HG03135 (cell line): ENCODE results near the gene MFAP3L.

ENCODE experiments used
- ATAC-seq: cut with Tn5 transposase; IDR thresholded peaks from one replicate; pipeline ENCODE4 v1.9.1; 2021; ENCODE audit warnings: mild to moderate bottlenecking, moderate library complexity; ENCODE audit not compliant: unreplicated experiment

MFAP3L gene

GRCh38 chr4:169993531-169993930, 32.7 kb downstream of the MFAP3L start:
- ATAC-seq, result no peak

DNA sequence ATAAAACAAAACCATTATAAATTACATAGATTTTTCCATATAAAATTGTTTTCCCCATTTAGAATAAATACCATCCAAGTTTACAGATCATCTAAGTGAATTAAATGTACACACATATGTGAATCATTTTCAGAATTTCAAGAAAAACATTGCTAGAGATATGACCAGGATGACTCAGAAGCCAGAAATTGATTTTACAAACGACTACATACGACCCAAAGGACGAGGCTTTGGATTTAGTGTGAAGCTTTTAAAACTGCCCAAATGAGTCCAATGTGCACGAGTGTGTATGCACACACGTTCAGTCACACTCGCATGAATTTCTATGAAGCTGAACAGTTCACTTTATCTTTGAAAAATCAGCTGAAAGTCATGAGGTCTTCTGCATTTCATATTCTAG, 37.9 kb downstream of the MFAP3L start:
- no peak for ATAC-seq

DNA sequence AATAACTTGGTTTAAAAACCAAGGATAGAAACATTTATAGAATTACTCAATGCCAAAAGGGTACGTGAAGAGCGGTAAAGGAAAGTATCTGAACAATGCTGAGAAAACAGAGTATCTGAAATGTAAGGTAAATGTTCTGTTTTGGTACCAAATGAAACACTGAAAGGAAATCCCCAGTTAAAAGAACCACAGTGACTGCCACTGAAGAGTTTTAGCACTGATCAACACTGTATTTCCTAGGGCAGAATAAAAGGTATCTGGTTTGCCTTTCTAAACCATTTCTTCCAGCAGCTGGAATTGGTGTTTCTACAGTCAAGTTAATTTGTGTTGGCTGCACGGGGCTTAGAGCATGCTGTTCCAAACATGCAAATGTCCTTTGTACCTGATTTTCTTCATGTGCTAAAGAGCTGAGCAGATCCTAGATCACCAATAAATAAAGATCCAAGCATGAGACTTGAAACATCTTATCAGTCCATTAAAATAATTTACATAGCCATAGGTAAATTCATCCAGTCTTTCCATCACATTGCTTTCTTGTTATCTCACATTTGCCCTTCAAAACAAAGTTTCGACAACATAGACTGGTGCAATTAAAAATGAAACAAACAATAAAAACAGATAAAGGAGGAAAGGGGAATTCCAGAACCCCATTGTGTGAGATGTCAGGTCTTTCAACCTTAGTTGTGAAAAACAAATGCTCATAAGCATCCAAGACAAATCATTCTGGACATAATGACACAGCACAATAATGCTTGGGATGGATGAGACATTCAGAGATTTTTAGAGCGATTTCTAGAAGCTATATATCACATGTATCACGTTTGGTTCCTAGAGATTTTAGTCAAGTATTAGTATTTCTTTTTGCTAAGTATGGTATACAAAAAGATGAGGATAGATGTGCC, 38.6 kb downstream of the MFAP3L start:
- no peak for ATAC-seq

GRCh38 chr4:169986369-169986768, 39.8 kb downstream of the MFAP3L start:
- no peak for ATAC-seq

DNA sequence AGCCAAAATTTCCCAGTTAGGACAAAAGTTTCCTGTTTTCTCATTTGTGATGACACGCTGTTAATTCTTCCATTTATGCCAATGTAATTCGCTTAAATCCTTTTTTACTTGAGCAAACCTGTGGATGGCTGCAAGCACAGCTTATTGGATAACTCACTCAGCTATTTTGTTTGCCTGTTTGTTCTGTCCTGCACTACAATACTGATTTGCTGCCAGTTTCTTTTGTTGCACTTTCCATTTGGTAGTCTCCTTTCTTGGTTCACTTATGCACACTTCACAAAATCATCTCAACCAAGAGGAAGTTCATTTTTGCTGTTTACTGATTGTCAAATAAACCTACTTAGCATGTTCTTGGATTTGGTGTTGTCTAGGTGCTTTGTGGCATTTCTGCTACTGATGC, 40.3 kb downstream of the MFAP3L start:
- no peak for ATAC-seq

GRCh38 chr4:169984745-169985144, 41.5 kb downstream of the MFAP3L start:
- no peak for ATAC-seq

DNA sequence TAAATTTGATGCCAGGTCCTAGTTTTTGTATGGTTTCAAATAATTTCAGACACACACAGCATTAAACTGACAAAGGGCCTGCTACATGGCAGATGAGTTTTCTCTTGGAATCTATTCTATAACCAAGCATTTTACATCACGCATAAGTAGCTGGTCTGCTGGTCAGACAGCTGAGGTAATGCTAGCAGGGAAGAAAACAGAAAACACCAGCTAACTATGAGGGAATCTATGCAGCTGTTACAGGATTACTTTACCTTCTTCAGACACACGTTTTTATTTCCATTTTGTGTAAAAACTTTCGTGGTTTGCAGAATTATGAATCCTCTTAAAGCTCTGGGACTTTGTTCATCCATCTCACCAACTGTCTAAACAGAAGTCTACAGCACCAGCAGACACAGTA, 42.0 kb downstream of the MFAP3L start:
- ATAC-seq, result no peak

DNA sequence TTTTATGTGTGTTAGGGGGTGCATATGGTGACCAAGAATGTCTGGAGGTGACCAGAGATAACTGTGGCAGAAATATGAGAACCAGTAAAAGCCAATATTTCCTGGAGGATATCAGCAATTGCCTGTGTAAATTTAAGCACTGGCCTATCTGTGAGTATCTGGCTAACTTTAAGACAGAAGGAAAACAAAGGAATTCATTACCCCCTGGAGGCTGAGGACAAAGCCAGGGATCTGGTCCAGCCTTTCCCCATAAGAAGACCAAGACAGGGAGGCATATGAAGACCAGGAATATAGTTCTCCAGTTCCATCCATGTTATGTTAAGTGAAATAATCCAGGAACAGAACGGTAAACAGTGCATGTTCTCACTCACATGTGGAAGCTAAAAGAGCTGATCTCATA, 49.2 kb downstream of the MFAP3L start:
- ATAC-seq, result no peak

GRCh38 chr4:169975838-169976796, 50.1 kb downstream of the MFAP3L start:
- ATAC-seq, result no peak

GRCh38 chr4:169975131-169975837, 50.9 kb downstream of the MFAP3L start:
- ATAC-seq, result no peak

DNA sequence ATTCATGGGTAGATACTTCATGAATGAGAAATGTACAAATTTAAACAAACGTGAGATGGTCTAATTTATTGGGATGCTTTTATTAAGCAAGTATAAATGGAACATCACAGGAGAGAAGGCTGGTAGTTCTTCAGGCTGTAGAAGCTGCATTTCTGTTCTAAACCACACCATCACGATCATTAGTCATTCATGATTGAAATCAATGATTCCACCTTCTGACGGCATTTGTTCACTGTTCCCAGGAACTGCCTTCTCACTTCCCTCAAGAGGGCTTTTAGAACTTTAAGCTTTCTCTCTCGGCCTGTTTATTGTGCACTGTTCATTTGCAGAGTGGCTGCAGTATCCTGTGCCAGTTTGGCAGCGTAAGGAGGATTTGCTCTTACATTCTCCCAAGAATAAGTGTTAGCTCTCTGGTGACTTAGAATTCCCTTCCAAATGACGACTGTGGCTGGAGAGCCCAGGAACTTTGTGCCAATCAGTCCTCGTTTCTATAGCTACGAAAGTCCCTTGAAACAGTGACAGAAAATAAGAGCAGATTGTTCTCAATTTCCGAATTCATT, 54.7 kb downstream of the MFAP3L start:
- no peak for ATAC-seq

DNA sequence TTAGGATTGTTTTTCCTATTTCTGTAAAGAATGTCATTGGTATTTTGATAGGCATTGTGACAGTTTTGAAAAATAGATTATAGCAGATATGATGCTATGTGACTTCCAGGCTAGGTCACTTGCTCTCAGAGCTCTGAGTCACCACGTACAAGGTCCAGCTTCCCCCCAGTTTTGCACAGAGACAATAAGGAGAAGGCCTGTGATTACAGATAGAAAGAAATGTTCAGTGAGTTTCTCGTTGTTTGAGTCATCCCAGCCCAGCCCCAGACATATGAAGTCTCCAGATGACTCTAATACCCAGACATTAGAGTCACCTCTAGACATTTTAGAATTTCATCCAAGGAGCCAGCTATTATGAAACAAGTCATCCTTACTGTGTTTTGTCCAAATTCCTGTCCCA, 57.2 kb downstream of the MFAP3L start:
- no peak for ATAC-seq

DNA sequence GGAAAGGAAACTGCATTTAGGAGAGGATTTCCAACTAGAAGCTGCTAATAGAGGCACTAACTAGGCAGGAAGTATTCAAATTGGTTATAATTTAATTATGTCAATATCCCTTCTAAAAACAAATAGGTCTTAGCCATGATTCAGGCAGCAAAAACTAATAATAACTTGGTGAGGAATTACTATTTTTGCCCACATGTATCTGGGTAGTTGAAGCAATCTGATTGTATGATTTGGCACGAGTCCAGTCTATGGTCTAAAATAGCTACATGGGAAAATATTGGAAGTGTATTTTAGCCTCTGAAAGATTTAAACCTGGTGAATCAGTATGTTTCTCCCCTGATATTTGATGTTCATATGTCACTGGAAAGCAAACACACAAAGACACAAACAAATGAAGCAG, 62.2 kb downstream of the MFAP3L start:
- no peak for ATAC-seq

DNA sequence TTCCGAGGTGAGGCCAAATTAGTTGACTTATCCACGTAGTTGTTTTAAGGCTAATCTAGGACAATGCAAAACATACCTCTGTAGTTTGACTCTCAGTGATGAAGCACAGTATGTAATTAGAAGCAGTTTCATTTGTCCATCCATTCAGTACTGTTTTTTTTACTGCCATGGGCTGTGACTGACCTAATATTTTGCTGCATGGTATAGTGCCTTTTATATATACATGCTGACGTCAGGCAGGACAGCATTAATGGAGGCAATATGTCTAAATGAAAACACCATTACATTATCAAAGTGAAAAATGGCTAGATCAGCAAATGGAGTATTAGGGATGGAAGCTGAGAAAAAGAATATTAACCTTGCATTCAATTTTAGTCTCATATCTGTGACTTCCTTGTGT, 66.9 kb downstream of the MFAP3L start:
- no peak for ATAC-seq

DNA sequence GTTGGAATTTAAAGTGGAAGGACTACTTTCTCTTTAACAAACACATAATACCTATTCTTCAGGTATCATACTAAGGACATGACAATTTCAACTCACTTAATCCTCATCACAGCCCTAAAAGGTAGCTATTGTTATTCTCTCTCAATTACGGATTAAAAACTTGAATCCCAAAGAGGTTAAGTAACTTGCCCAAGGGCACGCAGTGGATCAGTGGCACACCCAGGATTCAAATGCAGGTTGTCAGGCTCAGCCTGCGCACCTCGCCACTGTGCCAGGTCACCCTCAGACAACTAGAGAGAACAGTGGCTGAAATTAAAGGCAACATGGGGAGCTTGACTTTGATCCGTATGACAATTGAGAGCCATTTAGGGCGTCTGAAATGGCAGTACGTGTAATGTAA, 67.6 kb downstream of the MFAP3L start:
- ATAC-seq, result no peak

DNA sequence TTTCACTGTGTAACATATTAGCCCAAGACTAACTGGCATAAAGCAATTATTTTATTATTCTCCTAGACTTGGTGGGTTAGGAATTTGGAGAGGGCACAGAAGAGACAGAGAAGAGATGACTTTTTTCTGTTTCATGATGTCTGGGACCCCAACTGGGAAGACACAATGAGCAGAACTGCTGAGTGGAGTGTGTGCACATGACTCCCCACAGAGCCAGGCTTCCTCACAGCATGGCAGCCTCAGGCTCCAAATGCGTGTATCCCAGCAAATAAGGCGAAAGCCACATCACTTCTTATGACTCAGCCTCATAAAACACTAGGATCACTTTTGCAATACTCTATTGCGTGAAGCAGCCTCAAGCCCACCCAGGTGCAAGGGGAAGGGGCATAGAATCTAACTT, 68.4 kb downstream of the MFAP3L start:
- ATAC-seq, result no peak

GRCh38 chr4:169956091-169956843, 69.9 kb downstream of the MFAP3L start:
- no peak for ATAC-seq

GRCh38 chr4:169955521-169955920, 70.7 kb downstream of the MFAP3L start:
- no peak for ATAC-seq

DNA sequence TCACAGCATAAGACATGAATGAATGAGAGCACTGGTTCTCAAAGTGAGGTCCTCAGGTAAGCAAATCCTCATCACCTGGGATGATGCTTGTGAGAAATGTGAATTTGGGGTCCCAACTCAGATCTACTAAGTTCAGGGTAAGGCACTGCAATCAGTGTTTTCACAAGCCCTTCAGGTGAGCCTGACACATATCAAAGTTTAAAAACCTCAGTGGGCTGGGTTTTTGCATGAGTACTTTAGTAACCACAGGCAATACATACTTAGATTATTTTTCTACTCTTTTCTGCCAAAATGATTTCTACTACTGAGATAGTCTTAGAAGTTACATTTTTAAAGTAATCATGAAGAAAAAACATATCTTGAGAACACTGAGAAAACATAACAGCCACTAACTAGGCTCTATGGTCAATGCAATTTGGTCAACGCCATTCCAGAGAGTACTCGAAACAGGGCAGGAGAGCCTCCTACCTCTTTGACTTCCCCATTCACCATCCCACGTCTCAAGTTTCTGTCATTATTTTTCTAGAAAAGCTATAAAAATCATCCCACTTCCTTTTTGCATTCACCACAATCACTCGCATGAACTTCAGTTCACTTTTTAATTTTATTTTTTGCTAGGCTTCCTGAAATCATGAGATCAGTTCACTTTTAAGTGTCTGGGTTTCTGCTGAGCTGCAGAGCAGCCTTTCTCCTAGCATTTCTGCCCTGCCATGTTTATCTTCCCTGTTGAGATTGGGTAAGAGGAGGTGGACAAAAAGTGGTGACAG, 73.8 kb downstream of the MFAP3L start:
- ATAC-seq, result no peak
